Astrocyte of the spinal cord (primary cell): ENCODE results near the gene SLC7A7.
"Not testable (repeated sequence)": the region's sequence is repeated elsewhere in the genome, so short reads cannot be mapped to it uniquely, and the experiment has no call there.

Experiments used
- DNase-seq: peaks from one replicate; pipeline ENCODE4 v3.0.0; 2011; ENCODE audit warnings: low read depth, low spot score
- H3K4me3 ChIP-seq: 2 replicates; pipeline ENCODE4 v1.5.1; 2011; ENCODE audit warnings: low read depth, mild to moderate bottlenecking, low read length, moderate library complexity
- CTCF ChIP-seq: IDR thresholded peaks from 2 replicates; pipeline ENCODE4 v1.5.1; 2012; ENCODE audit warnings: low read depth, mild to moderate bottlenecking, low read length, inconsistent platforms
- in situ Hi-C: cut with HindIII; loops from 2 replicates; pipeline ENCODE4 v1.10.0; 2017; ENCODE audit warnings: low sequenced_read_pairs

The SLC7A7 gene

DNA sequence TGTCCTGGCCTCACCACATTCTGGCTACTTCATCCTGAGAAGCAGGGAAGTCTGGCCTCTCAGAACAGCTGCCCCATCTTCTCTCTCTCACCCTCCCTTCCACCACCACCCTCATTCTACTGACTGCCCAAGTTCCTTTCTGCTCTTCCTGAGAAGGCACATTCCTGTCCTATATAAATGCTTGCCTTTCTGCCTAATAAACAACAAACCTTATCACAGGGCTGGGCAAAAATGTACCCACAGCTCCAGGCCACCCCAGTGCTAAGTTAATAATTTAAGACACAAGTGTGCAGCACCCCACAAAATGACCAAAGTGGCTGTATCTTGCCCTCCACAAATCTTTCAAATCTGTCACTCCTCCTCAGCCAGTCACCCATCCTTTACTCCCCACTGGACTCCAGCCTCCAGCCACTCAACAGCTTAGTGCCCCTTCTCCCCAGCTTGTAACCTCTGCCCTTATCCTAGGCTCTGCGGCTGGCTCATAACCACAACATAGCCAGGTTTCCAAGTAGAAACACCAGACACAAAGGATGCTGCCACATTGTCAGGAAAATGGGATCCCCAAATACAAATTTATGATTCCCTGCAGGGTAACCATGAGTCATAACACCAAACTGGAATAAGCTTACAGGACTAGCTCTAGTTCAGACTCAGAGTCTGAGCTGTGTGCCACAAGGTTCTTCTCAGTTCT is 33.8 kb downstream of the SLC7A7 start:
- no peak overlapping the region for H3K4me3 ChIP-seq
- no peak for TF ChIP-seq CTCF
- in situ Hi-C loops: no loop called here

DNA sequence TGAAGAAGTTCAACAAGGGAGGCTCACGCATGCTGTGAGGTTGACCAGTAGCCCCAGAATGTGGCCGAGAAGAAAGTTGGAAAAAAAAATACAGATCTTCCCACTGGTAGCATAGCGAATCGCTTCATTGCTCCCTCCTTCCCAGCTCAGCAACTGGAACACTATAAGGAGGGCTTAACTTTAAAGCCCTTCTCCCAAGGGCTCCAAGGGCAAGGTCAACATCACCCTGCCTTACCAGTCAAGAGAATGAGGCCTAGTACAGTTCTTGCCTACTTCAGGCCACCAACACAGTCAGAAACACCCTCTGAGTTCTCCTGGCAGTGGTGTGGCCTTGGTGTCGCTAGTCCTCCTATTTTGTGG is 34.3 kb downstream of the SLC7A7 start:
- no peak for TF ChIP-seq CTCF
- no peak for DNase-seq
- no peak overlapping the region for H3K4me3 ChIP-seq
- in situ Hi-C loops: no loop called here

More for the DNA sequence above, 33.8 kb downstream of the SLC7A7 start:
- DNase-seq: peak; percentile 59

DNA sequence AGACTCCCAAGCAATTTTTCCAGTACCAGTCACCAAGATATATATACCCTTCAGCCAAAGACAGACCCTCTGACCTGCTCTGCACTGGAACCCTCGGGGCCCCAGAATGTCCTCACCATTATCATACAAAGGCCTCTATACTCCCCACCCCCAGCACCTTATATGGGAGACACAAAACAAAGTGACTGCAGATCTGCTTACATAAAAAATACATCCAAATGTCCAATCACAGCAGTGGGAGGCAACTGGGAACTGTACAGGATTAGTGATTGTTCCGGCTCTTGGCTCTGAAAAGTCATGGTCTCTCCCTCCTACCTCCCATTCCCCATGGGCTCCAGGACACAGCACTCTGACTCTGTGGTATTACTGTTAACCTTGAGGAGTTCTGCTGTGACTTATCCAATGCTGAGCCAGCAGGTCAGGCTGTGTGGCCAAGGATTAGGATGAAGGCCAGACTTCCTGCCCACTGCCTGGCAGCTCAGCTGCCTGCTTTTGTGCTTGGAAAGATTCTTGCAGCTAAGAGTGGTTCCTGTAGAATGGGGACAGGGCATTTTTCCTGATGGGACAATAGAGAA is 35.0 kb downstream of the SLC7A7 start:
- H3K4me3 ChIP-seq: no peak overlapping the region
- in situ Hi-C loops: no loop called here
- TF ChIP-seq CTCF: no peak
- DNase-seq: peak; percentile 6

DNA sequence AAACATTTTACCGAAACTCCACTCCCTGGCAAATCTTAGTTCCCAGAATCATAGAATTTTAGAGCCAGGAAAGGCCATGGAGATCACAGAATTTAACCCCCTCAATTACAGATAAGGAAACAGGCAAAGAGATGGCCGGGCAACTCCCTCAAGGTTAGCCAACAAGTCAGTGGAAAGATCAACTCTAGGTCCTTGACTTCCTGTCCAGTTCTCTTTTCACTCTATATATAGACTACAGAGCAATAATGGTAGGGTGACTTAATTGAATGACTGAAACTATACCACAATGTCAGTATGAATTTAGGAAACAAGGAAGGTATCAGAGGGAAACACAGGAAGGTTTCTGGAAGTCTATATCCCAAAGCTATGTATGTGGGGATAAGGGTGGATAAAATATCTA is 37.2 kb downstream of the SLC7A7 start:
- in situ Hi-C loops: no loop called here
- DNase-seq: no peak
- TF ChIP-seq CTCF: no peak
- no peak overlapping the region for H3K4me3 ChIP-seq

- H3K4me3 ChIP-seq, in situ Hi-C loops, DNase-seq: not testable (repeated sequence)
Measured at GRCh38 chr14:22776849-22777248, 38.4 kb downstream of the SLC7A7 start.

DNA sequence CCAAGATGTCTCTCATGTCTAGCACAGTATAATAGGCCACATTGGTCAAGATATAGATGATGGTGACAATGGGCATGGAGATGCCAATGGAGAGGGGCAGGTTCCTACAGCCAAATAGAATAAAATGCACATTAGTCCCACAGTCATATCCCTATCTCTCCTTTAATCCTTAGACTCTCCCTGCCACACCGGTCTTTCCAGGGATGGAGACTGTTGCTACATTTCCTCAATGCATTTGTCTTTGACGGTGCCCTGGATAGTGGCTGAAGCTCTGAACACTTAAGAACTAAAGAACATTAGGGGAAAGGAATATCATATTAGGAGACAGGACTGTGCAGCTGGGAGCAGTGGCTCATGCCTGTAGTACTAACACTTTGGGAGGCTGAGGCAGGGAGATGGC is 39.0 kb downstream of the SLC7A7 start:
- TF ChIP-seq CTCF: no peak
- no peak overlapping the region for H3K4me3 ChIP-seq
- no peak for DNase-seq
- in situ Hi-C loops: no loop called here

GRCh38 chr14:22774011-22774706 is 41.1 kb downstream of the SLC7A7 start:
- no peak overlapping the region for H3K4me3 ChIP-seq
- in situ Hi-C loops: no loop called here
- TF ChIP-seq CTCF: no peak
- DNase-seq: no peak
